IMR-90 (cell line): ENCODE results near the gene PRPSAP1. TPM values are rescaled to one million over a fixed set of nuclear protein-coding genes. Genes with fewer than 3 reads are reported as not detected.

Experiments
- ATAC-seq: fragments of 200-7000 bp; cut with Tn5 transposase; 2 replicates; pipeline ENCODE4 v1.9.1; 2020; ENCODE audit warnings: low read depth, mild to moderate bottlenecking, moderate library complexity
- BruUV-seq: library from RNA; stranded (reverse); fragments of 400-500 nt; replicated peaks from 2 replicates; lab custom pipeline; 2021; lab: Mats Ljungman, UMichigan
- CTCF ChIA-PET: fragments of 300-600 bp; formaldehyde crosslinking; extraction: SDS; loops from one replicate; lab custom pipeline; 2021; ENCODE audit warnings: antibody characterized with exemption; lab: Yijun Ruan, JAX
- POLR2A ChIA-PET: fragments of 300-600 bp; sonication (Branson Sonifier 250); formaldehyde crosslinking; loops from one replicate; lab custom pipeline; 2022; ENCODE audit warnings: antibody characterized with exemption; ENCODE audit not compliant: unreplicated experiment; lab: Charles Lee
- DNase-seq: peaks from one replicate; pipeline ENCODE4 v3.0.0; 2013
- H2AFZ ChIP-seq: replicated peaks from 2 replicates; pipeline ENCODE3; 2013; ENCODE audit warnings: low read length, mild to moderate bottlenecking; ENCODE audit not compliant: poor library complexity
- H2AK5ac ChIP-seq: 2 replicates; pipeline ENCODE4 v1.6.1; 2013; ENCODE audit warnings: low read depth, low read length, inconsistent platforms
- H2AK9ac ChIP-seq: replicated peaks from 2 replicates; pipeline ENCODE3; 2013; ENCODE audit warnings: mild to moderate bottlenecking, low read depth, low read length, moderate library complexity; ENCODE audit not compliant: poor library complexity
- H2BK120ac ChIP-seq: 2 replicates; pipeline ENCODE4 v1.6.1; 2013; ENCODE audit warnings: low read depth, low read length, inconsistent platforms
- H2BK15ac ChIP-seq: 3 replicates; pipeline ENCODE4 v1.6.1; 2013; ENCODE audit warnings: low read depth, low read length, inconsistent platforms
- H2BK20ac ChIP-seq: 2 replicates; pipeline ENCODE4 v1.6.1; 2013; ENCODE audit warnings: low read depth, mild to moderate bottlenecking, inconsistent platforms, low read length, moderate library complexity
- H2BK5ac ChIP-seq: 2 replicates; pipeline ENCODE4 v1.6.1; 2013; ENCODE audit warnings: mild to moderate bottlenecking, low read depth, low read length, inconsistent platforms; ENCODE audit not compliant: poor library complexity, severe bottlenecking
- H3K14ac ChIP-seq: replicated peaks from 2 replicates; pipeline ENCODE4 v1.6.1; 2013; ENCODE audit warnings: low read depth, low read length, inconsistent platforms
- H3K18ac ChIP-seq: 2 replicates; pipeline ENCODE4 v1.6.1; 2013; ENCODE audit warnings: low read depth, low read length, control low read depth
- H3K23ac ChIP-seq: 2 replicates; pipeline ENCODE4 v1.6.1; 2013; ENCODE audit warnings: low read depth, low read length, inconsistent platforms
- H3K27ac ChIP-seq: 2 replicates; pipeline ENCODE4 v1.5.1; 2013; ENCODE audit warnings: mild to moderate bottlenecking, control low read depth, low read length; ENCODE audit not compliant: insufficient read depth
- H3K27me3 ChIP-seq: 2 replicates; pipeline ENCODE4 v1.6.1; 2013; ENCODE audit warnings: low read length; ENCODE audit not compliant: control insufficient read depth, insufficient read depth
- H3K36me3 ChIP-seq: 2 replicates; pipeline ENCODE4 v1.6.1; 2013; ENCODE audit warnings: low read length, mixed read lengths; ENCODE audit not compliant: control insufficient read depth, insufficient read depth
- H3K4ac ChIP-seq: 2 replicates; pipeline ENCODE4 v1.6.1; 2013; ENCODE audit warnings: low read depth, low read length, inconsistent platforms
- H3K4me1 ChIP-seq: 2 replicates; pipeline ENCODE4 v1.6.1; 2013; ENCODE audit warnings: low read length, mixed read lengths; ENCODE audit not compliant: control insufficient read depth, insufficient read depth
- H3K4me2 ChIP-seq: 2 replicates; pipeline ENCODE4 v1.6.1; 2013; ENCODE audit warnings: low read depth, mild to moderate bottlenecking, control low read depth, low read length, moderate library complexity
- H3K4me3 ChIP-seq: 2 replicates; pipeline ENCODE4 v1.5.1; 2013; ENCODE audit warnings: low read depth, mild to moderate bottlenecking, control low read depth, low read length, moderate library complexity; ENCODE audit not compliant: insufficient read depth
- H3K56ac ChIP-seq: 2 replicates; pipeline ENCODE4 v1.6.1; 2013; ENCODE audit warnings: low read length, inconsistent platforms; ENCODE audit not compliant: insufficient read depth; ENCODE audit errors: extremely low read depth
- H3K79me1 ChIP-seq, 2 experiments: 2 replicates each; pipeline ENCODE4 v1.6.1; 2013; ENCODE audit warnings: low read length in 2 of 2, inconsistent platforms in 1 of 2, low read depth in 1 of 2
- H3K9ac ChIP-seq: 2 replicates; pipeline ENCODE4 v1.6.1; 2013; ENCODE audit warnings: low read depth, low read length, control low read depth
- H3K9me1 ChIP-seq: 2 replicates; pipeline ENCODE4 v1.6.1; 2013; ENCODE audit warnings: low read length, inconsistent platforms; ENCODE audit not compliant: insufficient read depth
- H3K9me3 ChIP-seq: 2 replicates; pipeline ENCODE4 v1.6.1; 2013; ENCODE audit warnings: low read length; ENCODE audit not compliant: control insufficient read depth, insufficient read depth
- H4K20me1 ChIP-seq: 2 replicates; pipeline ENCODE4 v1.6.1; 2013; ENCODE audit warnings: low read length, inconsistent platforms; ENCODE audit not compliant: insufficient read depth
- H4K5ac ChIP-seq: 2 replicates; pipeline ENCODE4 v1.6.1; 2013; ENCODE audit warnings: mild to moderate bottlenecking, low read depth, low read length, control low read depth
- H4K8ac ChIP-seq, 2 experiments: 2 replicates each; pipeline ENCODE4 v1.6.1; 2013; ENCODE audit warnings: low read depth in 2 of 2, low read length in 2 of 2, control low read depth in 1 of 2, inconsistent platforms in 1 of 2
- H4K91ac ChIP-seq: 2 replicates; pipeline ENCODE4 v1.6.1; 2013; ENCODE audit warnings: low read depth, low read length, inconsistent platforms; ENCODE audit not compliant: insufficient read depth
- CEBPB ChIP-seq: IDR thresholded peaks from 2 replicates; pipeline ENCODE4 v1.6.1; 2012; ENCODE audit warnings: low read depth, low read length, improper control_type of control experiment
- CHD1 ChIP-seq: IDR thresholded peaks from 2 replicates; pipeline ENCODE4 v1.6.1; 2012; ENCODE audit warnings: low read depth, low read length, improper control_type of control experiment
- FOS ChIP-seq: fragments of 150-350 bp; IDR thresholded peaks from 2 replicates; pipeline ENCODE4 v1.6.1; 2016; ENCODE audit warnings: low read depth, low read length
- POLR2A ChIP-seq: IDR thresholded peaks from 2 replicates; pipeline ENCODE4 v1.6.1; 2012; ENCODE audit warnings: mild to moderate bottlenecking, low read depth, low read length
- RFX5 ChIP-seq: IDR thresholded peaks from 2 replicates; pipeline ENCODE4 v1.8.0; 2012; ENCODE audit warnings: low read depth, mild to moderate bottlenecking, low read length, moderate library complexity
- WGBS, 2 experiments: methylation state at CpG; one replicate each; pipeline versions ENCODE4 v1.1.5 to v1.1.7; 2013; ENCODE audit warnings: missing lambda C conversion rate in 2 of 2; ENCODE audit not compliant: insufficient read length in 1 of 2; ENCODE audit errors: extremely low coverage in 2 of 2; 5-methylcytosine and 5-hydroxymethylcytosine counted together
- dilution Hi-C: fragments of 300-500 bp; cut with HindIII; formaldehyde crosslinking; loops from one replicate; pipeline ENCODE4 v1.14.3; 2018; ENCODE audit warnings: low sequenced_read_pairs; ENCODE audit not compliant: unreplicated experiment
- in situ Hi-C: fragments of 300-500 bp; cut with MboI; formaldehyde crosslinking; loops from 3 replicates; pipeline ENCODE4 v1.14.3; 2019; ENCODE audit warnings: low sequenced_read_pairs, inconsistent platforms, mixed read lengths
- intact Hi-C: fragments of 100-400 bp; cut with micrococcal nuclease; formaldehyde crosslinking; loops from 2 replicates; pipeline ENCODE4 v1.10.0; 2022
- polyA plus RNA-seq, 3 experiments: library from polyadenylated mRNA; depleted of rRNA; stranded (reverse); fragments of >200 nt; gene quantifications; 2 replicates each; pipeline ENCODE4 v1.2.3, GENCODE V29; 2012; ENCODE audit warnings: low replicate concordance in 1 of 3
- total RNA-seq: library from RNA; depleted of rRNA; stranded (reverse); fragments of >200 nt; gene quantifications from 2 replicates; pipeline ENCODE4 v1.2.3, GENCODE V29; 2012
- TF ChIP-seq, protein P1 (sequence below): conservative IDR thresholded peaks from 2 replicates; pipeline ENCODE4 v1.5.1; 2012; ENCODE audit warnings: mild to moderate bottlenecking, low read depth, low read length, improper control_type of control experiment
- TF ChIP-seq, protein P2 (sequence below): fragments of 150-350 bp; IDR thresholded peaks from 2 replicates; pipeline ENCODE4 v1.6.1; 2017; ENCODE audit warnings: mild to moderate bottlenecking, antibody characterized with exemption, low read length, low read depth

The PRPSAP1 gene
- total and polyA plus RNA-seq, 2 of the 4 experiments (the other 2 are of a cell fraction): 34.4 to 48.6 TPM

DNA sequence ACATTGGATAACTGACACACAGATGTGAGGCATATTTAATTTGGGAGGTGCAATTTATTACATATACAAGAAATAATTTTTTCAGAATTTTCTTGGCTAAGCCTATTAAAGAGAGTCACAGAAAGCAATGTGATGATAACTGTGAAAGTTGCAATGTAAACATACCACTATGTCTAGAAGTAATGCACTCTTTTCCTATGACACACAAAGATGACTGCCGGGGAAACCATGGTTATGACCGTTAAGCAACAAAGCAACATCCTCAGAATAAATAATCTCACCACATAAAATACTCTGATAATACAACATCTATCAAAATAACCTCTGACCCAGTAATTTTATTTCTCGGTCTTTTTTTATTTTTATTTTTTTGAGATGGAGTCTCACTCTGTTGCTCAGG is 35.1 kb downstream of the PRPSAP1 start:
- Histone ChIP-seq H3K18ac (no peak overlapping the region), H3K9ac (no peak overlapping the region), H3K4me1 (peaks cover 3% of the 10 kb centered on the region; the same call in 1 of the 2 replicates), H3K4me2 (no peak overlapping the region), H3K36me3 (peaks cover 20% of the 10 kb centered on the region), H3K9me3 (no peaks in the 10 kb centered on the region), H4K8ac (no peak overlapping the region), H2BK15ac (no peak overlapping the region), H3K79me1 (peaks cover 9 to 31% of the 10 kb centered on the region in 2 experiments; a peak in 3 of 4 replicates), H2AK5ac (no peak overlapping the region), H4K5ac (no peak overlapping the region), H3K27me3 (no peaks in the 10 kb centered on the region), H2AFZ (no peak overlapping the region), H2AK9ac (no peak overlapping the region), H2BK5ac (no peak overlapping the region), H4K20me1 (0 out of 2 replicates have a peak, but pooled peaks cover 3% of the 10 kb centered on the region), H3K14ac (no peak overlapping the region), H3K23ac (no peak overlapping the region), H3K4me3 (no peak overlapping the region), H3K9me1 (peaks cover 4% of the 10 kb centered on the region; the same call in 1 of the 2 replicates), H3K56ac (no peak overlapping the region), H3K4ac (no peak overlapping the region), H2BK120ac (no peak overlapping the region), H4K91ac (no peak overlapping the region), H3K27ac (no peak overlapping the region), H2BK20ac (no peak overlapping the region)
- dilution Hi-C loops (no loop called here), in situ Hi-C loops (no loop called here), intact Hi-C loops (loop anchor here (10.0 kb wide), 1 partner anchor 136 kb away; the partner anchor contains the start of gene UBE2O)
- 0 out of 2 replicates have a peak, but pooled peaks have one; percentile 45 for TF ChIP-seq FOS
- no peak for TF ChIP-seq CHD1
- TF ChIP-seq, protein P1, sequence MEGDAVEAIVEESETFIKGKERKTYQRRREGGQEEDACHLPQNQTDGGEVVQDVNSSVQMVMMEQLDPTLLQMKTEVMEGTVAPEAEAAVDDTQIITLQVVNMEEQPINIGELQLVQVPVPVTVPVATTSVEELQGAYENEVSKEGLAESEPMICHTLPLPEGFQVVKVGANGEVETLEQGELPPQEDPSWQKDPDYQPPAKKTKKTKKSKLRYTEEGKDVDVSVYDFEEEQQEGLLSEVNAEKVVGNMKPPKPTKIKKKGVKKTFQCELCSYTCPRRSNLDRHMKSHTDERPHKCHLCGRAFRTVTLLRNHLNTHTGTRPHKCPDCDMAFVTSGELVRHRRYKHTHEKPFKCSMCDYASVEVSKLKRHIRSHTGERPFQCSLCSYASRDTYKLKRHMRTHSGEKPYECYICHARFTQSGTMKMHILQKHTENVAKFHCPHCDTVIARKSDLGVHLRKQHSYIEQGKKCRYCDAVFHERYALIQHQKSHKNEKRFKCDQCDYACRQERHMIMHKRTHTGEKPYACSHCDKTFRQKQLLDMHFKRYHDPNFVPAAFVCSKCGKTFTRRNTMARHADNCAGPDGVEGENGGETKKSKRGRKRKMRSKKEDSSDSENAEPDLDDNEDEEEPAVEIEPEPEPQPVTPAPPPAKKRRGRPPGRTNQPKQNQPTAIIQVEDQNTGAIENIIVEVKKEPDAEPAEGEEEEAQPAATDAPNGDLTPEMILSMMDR: no peak
- TF ChIP-seq CEBPB: peak; percentile 83
- TF ChIP-seq RFX5: no peak
- TF ChIP-seq, protein P2, sequence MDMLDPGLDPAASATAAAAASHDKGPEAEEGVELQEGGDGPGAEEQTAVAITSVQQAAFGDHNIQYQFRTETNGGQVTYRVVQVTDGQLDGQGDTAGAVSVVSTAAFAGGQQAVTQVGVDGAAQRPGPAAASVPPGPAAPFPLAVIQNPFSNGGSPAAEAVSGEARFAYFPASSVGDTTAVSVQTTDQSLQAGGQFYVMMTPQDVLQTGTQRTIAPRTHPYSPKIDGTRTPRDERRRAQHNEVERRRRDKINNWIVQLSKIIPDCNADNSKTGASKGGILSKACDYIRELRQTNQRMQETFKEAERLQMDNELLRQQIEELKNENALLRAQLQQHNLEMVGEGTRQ: no peak
- no peak for TF ChIP-seq POLR2A
- ATAC-seq: peak; percentile 94
- DNase-seq: peak; percentile 85
- ChIA-PET CTCF (no interaction called here), POLR2A (no interaction called here)
- 11% methylated on average over 2 of the region's 3 CpGs; no CpG with 5 or more reads in 1 of the 2 experiments for WGBS, 2 experiments
- BruUV-seq: no TSS peak
